ENCODE results near the gene PUM1.

DNA sequence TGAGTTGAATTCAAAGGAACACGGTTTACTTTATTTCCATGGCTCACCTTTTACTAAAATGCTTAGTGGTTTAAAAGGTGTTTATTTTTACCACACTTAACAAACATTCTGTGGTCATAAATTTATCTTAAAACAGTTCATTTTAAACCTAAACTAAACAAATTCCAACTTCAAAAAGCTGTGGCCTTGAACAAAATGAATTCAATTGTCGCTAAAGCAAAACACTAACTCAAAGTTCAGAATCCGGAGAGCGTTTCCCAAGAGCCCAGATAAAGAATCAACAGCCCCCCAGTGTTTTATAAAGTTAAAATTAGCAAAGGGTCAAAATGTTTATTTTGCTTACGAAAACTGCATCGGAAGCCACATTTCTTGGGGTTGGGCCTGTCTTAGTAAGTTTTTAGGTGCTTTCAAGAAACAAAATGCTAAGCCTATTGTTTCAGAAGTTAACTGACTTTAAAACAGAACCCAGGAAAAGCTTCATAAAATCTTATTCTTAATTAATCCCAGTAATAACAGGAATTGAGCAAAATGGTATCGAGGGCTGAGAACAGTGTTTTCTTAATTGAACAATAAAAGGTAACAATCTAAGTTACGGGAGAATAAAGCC lies 1.3 kb downstream of the PUM1 start:
- TF ChIP-seq, protein P1, sequence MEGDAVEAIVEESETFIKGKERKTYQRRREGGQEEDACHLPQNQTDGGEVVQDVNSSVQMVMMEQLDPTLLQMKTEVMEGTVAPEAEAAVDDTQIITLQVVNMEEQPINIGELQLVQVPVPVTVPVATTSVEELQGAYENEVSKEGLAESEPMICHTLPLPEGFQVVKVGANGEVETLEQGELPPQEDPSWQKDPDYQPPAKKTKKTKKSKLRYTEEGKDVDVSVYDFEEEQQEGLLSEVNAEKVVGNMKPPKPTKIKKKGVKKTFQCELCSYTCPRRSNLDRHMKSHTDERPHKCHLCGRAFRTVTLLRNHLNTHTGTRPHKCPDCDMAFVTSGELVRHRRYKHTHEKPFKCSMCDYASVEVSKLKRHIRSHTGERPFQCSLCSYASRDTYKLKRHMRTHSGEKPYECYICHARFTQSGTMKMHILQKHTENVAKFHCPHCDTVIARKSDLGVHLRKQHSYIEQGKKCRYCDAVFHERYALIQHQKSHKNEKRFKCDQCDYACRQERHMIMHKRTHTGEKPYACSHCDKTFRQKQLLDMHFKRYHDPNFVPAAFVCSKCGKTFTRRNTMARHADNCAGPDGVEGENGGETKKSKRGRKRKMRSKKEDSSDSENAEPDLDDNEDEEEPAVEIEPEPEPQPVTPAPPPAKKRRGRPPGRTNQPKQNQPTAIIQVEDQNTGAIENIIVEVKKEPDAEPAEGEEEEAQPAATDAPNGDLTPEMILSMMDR (IDR thresholded peaks at IDR 0.05; ENCODE audit: low read depth, low read length, missing input control), result no peak
- TF ChIP-seq, protein P2, sequence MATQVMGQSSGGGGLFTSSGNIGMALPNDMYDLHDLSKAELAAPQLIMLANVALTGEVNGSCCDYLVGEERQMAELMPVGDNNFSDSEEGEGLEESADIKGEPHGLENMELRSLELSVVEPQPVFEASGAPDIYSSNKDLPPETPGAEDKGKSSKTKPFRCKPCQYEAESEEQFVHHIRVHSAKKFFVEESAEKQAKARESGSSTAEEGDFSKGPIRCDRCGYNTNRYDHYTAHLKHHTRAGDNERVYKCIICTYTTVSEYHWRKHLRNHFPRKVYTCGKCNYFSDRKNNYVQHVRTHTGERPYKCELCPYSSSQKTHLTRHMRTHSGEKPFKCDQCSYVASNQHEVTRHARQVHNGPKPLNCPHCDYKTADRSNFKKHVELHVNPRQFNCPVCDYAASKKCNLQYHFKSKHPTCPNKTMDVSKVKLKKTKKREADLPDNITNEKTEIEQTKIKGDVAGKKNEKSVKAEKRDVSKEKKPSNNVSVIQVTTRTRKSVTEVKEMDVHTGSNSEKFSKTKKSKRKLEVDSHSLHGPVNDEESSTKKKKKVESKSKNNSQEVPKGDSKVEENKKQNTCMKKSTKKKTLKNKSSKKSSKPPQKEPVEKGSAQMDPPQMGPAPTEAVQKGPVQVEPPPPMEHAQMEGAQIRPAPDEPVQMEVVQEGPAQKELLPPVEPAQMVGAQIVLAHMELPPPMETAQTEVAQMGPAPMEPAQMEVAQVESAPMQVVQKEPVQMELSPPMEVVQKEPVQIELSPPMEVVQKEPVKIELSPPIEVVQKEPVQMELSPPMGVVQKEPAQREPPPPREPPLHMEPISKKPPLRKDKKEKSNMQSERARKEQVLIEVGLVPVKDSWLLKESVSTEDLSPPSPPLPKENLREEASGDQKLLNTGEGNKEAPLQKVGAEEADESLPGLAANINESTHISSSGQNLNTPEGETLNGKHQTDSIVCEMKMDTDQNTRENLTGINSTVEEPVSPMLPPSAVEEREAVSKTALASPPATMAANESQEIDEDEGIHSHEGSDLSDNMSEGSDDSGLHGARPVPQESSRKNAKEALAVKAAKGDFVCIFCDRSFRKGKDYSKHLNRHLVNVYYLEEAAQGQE (IDR thresholded peaks at IDR 0.05), result no peak
- TF ChIP-seq FOXA1 (IDR thresholded peaks at IDR 0.05) (no peak), TAF1 (conservative IDR thresholded peaks at IDR 0.05) (no peak), JUND (IDR thresholded peaks at IDR 0.05) (no peak), RAD21 (IDR thresholded peaks at IDR 0.05) (no peak), SP1 (IDR thresholded peaks at IDR 0.05) (no peak), GABPA (IDR thresholded peaks at IDR 0.05 in 1 of 2, conservative IDR thresholded peaks at IDR 0.05 in 1 of 2) (no peak), YY1 (IDR thresholded peaks at IDR 0.05) (no peak)
- TF ChIP-seq, protein P3, sequence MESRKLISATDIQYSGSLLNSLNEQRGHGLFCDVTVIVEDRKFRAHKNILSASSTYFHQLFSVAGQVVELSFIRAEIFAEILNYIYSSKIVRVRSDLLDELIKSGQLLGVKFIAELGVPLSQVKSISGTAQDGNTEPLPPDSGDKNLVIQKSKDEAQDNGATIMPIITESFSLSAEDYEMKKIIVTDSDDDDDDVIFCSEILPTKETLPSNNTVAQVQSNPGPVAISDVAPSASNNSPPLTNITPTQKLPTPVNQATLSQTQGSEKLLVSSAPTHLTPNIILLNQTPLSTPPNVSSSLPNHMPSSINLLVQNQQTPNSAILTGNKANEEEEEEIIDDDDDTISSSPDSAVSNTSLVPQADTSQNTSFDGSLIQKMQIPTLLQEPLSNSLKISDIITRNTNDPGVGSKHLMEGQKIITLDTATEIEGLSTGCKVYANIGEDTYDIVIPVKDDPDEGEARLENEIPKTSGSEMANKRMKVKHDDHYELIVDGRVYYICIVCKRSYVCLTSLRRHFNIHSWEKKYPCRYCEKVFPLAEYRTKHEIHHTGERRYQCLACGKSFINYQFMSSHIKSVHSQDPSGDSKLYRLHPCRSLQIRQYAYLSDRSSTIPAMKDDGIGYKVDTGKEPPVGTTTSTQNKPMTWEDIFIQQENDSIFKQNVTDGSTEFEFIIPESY (IDR thresholded peaks at IDR 0.05), result no peak
